H1 (cell line): ENCODE results near the gene RDH12. TPM values are rescaled to one million over a fixed set of nuclear protein-coding genes. Genes with fewer than 3 reads are reported as not detected.

Experiments
- CTCF ChIA-PET: fragments of 300-600 bp; sonication (Branson Sonifier 250); formaldehyde crosslinking; loops from one replicate; lab custom pipeline; 2021; ENCODE audit not compliant: partially characterized antibody; lab: Charles Lee
- POLR2A ChIA-PET: fragments of 300-600 bp; sonication (Branson Sonifier 250); formaldehyde crosslinking; loops from one replicate; lab custom pipeline; 2021; ENCODE audit warnings: inconsistent platforms; ENCODE audit not compliant: partially characterized antibody; lab: Charles Lee
- DNase-seq, 2 experiments: peaks; one replicate each; pipeline versions ENCODE4 v3.0.0 to v3.0.0-alpha.2; 2010 to 2022; ENCODE audit warnings: low spot score in 2 of 2, low read depth in 1 of 2, mixed read lengths in 1 of 2
- FAIRE-seq: peaks from 2 replicates; lab custom pipeline; 2011; peaks lifted over from hg19 to GRCh38; lab: Jason Lieb, UNC
- H2AFZ ChIP-seq: 2 replicates; pipeline ENCODE4 v1.8.1; 2012; ENCODE audit warnings: low read length, inconsistent platforms
- H2AK5ac ChIP-seq: 2 replicates; pipeline ENCODE4 v1.6.1; 2013; ENCODE audit warnings: low read depth, low read length
- H2BK120ac ChIP-seq: replicated peaks from 2 replicates; pipeline ENCODE3; 2013; ENCODE audit warnings: low read depth, low read length, inconsistent platforms
- H2BK12ac ChIP-seq: 2 replicates; pipeline ENCODE4 v1.6.1; 2013; ENCODE audit warnings: low read depth, low read length
- H2BK15ac ChIP-seq: 2 replicates; pipeline ENCODE4 v1.6.1; 2013; ENCODE audit warnings: low read length
- H2BK20ac ChIP-seq: 2 replicates; pipeline ENCODE4 v1.6.1; 2013; ENCODE audit warnings: low read length
- H2BK5ac ChIP-seq: 2 replicates; pipeline ENCODE4 v1.6.1; 2013; ENCODE audit warnings: low read depth, low read length
- H3K14ac ChIP-seq: 2 replicates; pipeline ENCODE4 v1.6.1; 2013; ENCODE audit warnings: inconsistent platforms; ENCODE audit not compliant: insufficient read length
- H3K18ac ChIP-seq: 2 replicates; pipeline ENCODE4 v1.6.1; 2013; ENCODE audit warnings: low read length; ENCODE audit errors: extremely low read depth
- H3K23ac ChIP-seq: 2 replicates; pipeline ENCODE4 v1.6.1; 2013; ENCODE audit warnings: inconsistent platforms; ENCODE audit not compliant: insufficient read length
- H3K23me2 ChIP-seq: 2 replicates; pipeline ENCODE4 v1.6.1; 2013; ENCODE audit warnings: low read depth, low read length
- H3K27ac ChIP-seq: 2 replicates; pipeline ENCODE4 v1.6.1; 2011; ENCODE audit warnings: low read depth, low read length, inconsistent platforms
- H3K27me3 ChIP-seq, 4 experiments: replicated peaks in 1 of 4; 1 replicate in 1 of 4; 2 replicates in 3 of 4; pipeline versions ENCODE4 v1.6.1 to v1.8.1; 2011 to 2013; ENCODE audit warnings: low read length in 3 of 4, mild to moderate bottlenecking in 3 of 4, inconsistent platforms in 2 of 4, mixed read lengths in 2 of 4, moderate library complexity in 1 of 4; ENCODE audit not compliant: control insufficient read depth in 3 of 4, insufficient read depth in 3 of 4; ENCODE audit errors: extremely low read depth in 1 of 4
- H3K36me3 ChIP-seq, 4 experiments: 2 replicates each; pipeline versions ENCODE4 v1.6.1 to v1.8.1; 2011 to 2013; ENCODE audit warnings: mild to moderate bottlenecking in 4 of 4, low read length in 3 of 4, moderate library complexity in 2 of 4, control low read depth in 1 of 4, inconsistent platforms in 1 of 4; ENCODE audit not compliant: insufficient read depth in 4 of 4, control insufficient read depth in 2 of 4
- H3K4ac ChIP-seq: replicated peaks from 2 replicates; pipeline ENCODE3; 2013; ENCODE audit warnings: low read length, low read depth, mixed read lengths, inconsistent platforms; ENCODE audit not compliant: insufficient read length
- H3K4me1 ChIP-seq, 4 experiments: replicated peaks in 1 of 4; 1 replicate in 1 of 4; 2 replicates in 3 of 4; pipeline versions ENCODE4 v1.6.1 to v1.8.1; 2011 to 2013; ENCODE audit warnings: low read length in 3 of 4, inconsistent platforms in 2 of 4, mixed read lengths in 1 of 4; ENCODE audit not compliant: insufficient read depth in 4 of 4, control insufficient read depth in 3 of 4
- H3K4me2 ChIP-seq, 2 experiments: 2 replicates each; pipeline versions ENCODE4 v1.6.1 to v1.8.1; 2011 to 2013; ENCODE audit warnings: low read depth in 2 of 2, low read length in 2 of 2, control low read depth in 1 of 2, inconsistent platforms in 1 of 2, mild to moderate bottlenecking in 1 of 2; ENCODE audit not compliant: insufficient read depth in 1 of 2
- H3K4me3 ChIP-seq, 4 experiments: fragments of 200-600, 300-600 bp in 1 of 4; sonication (generic), shearing (Covaris generic), sonication (Bioruptor Twin) in 1 of 4; 2 replicates each; pipeline versions ENCODE4 v1.5.1 to v1.8.1; 2011 to 2016; ENCODE audit warnings: low read length in 4 of 4, low read depth in 3 of 4, control low read depth in 2 of 4, inconsistent platforms in 2 of 4, mild to moderate bottlenecking in 2 of 4, mixed read lengths in 1 of 4, moderate library complexity in 1 of 4; ENCODE audit not compliant: insufficient read depth in 2 of 4; ENCODE audit errors: extremely low read depth in 1 of 4
- H3K56ac ChIP-seq: replicated peaks from 2 replicates; pipeline ENCODE3; 2013; ENCODE audit warnings: low read depth, mild to moderate bottlenecking, mixed read lengths, low read length, inconsistent platforms; ENCODE audit not compliant: insufficient read length
- H3K79me1 ChIP-seq: 2 replicates; pipeline ENCODE4 v1.6.1; 2013; ENCODE audit warnings: low read depth, low read length, control low read depth
- H3K79me2 ChIP-seq, 2 experiments: 2 replicates each; pipeline versions ENCODE4 v1.6.1 to v1.8.1; 2012 to 2013; ENCODE audit warnings: low read length in 2 of 2, mild to moderate bottlenecking in 2 of 2, inconsistent platforms in 1 of 2; ENCODE audit not compliant: insufficient read depth in 2 of 2, control insufficient read depth in 1 of 2
- H3K9ac ChIP-seq, 4 experiments: replicated peaks in 1 of 4; 1 replicate in 1 of 4; 2 replicates in 3 of 4; pipeline versions ENCODE4 v1.6.1 to v1.8.1; 2011 to 2013; ENCODE audit warnings: low read depth in 3 of 4, low read length in 3 of 4, control low read depth in 2 of 4, mild to moderate bottlenecking in 2 of 4, moderate library complexity in 2 of 4, inconsistent platforms in 1 of 4; ENCODE audit errors: extremely low read depth in 1 of 4
- H3K9me3 ChIP-seq, 2 experiments: 2 replicates each; pipeline versions ENCODE4 v1.6.1 to v1.8.1; 2012 to 2013; ENCODE audit warnings: mild to moderate bottlenecking in 2 of 2, moderate library complexity in 2 of 2, control low read depth in 1 of 2, inconsistent platforms in 1 of 2, low read depth in 1 of 2, low read length in 1 of 2, mixed read lengths in 1 of 2; ENCODE audit not compliant: insufficient read depth in 2 of 2
- H4K20me1 ChIP-seq, 2 experiments: replicated peaks in 1 of 2; 2 replicates each; pipeline versions ENCODE3 to v1.8.1; 2011 to 2013; ENCODE audit warnings: inconsistent platforms in 2 of 2, low read length in 2 of 2, mild to moderate bottlenecking in 1 of 2; ENCODE audit not compliant: insufficient read depth in 2 of 2, control insufficient read depth in 1 of 2
- H4K5ac ChIP-seq: 2 replicates; pipeline ENCODE4 v1.6.1; 2013; ENCODE audit warnings: low read length, low read depth, mixed read lengths, inconsistent platforms; ENCODE audit not compliant: insufficient read length
- H4K8ac ChIP-seq: 2 replicates; pipeline ENCODE4 v1.8.0; 2013; ENCODE audit warnings: mild to moderate bottlenecking, moderate library complexity, low read length, inconsistent platforms; ENCODE audit not compliant: insufficient read depth; ENCODE audit errors: extremely low read depth
- H4K91ac ChIP-seq: replicated peaks from 2 replicates; pipeline ENCODE3; 2013; ENCODE audit warnings: low read length, mixed read lengths, inconsistent platforms; ENCODE audit not compliant: insufficient read length
- E2F6 ChIP-seq: IDR thresholded peaks from 2 replicates; pipeline ENCODE4 v1.6.1; 2012; ENCODE audit warnings: inconsistent platforms
- FOSL1 ChIP-seq: IDR thresholded peaks from 2 replicates; pipeline ENCODE4 v1.6.1; 2011; ENCODE audit warnings: mild to moderate bottlenecking, low read depth, low read length, moderate library complexity; ENCODE audit not compliant: insufficient read depth
- SP2 ChIP-seq: IDR thresholded peaks from 2 replicates; pipeline ENCODE4 v1.6.1; 2012; ENCODE audit warnings: mild to moderate bottlenecking, low read length, inconsistent platforms
- WGBS, 2 experiments: shearing (Covaris generic) in 1 of 2; methylation state at CpG; one replicate each; pipeline versions ENCODE4 v1.1.6 to v1.1.7; 2013 to 2015; ENCODE audit warnings: low lambda C conversion rate in 2 of 2, mixed read lengths in 2 of 2, inconsistent platforms in 1 of 2, low coverage in 1 of 2, missing lambda C conversion rate in 1 of 2; ENCODE audit not compliant: insufficient replicate concordance in 2 of 2, insufficient coverage in 1 of 2, insufficient read length in 1 of 2; ENCODE audit errors: extremely low coverage in 1 of 2, missing lambda C conversion rate in 1 of 2; 5-methylcytosine and 5-hydroxymethylcytosine counted together
- polyA plus RNA-seq, 7 experiments: library from polyadenylated mRNA; depleted of rRNA in 3 of 7; stranded (reverse) in 5 of 7; unstranded in 2 of 7; fragments of >200 nt in 5 of 7; fragments of 200-250 nt in 2 of 7; gene quantifications; 1 replicate in 5 of 7; 2 replicates in 1 of 7; 4 replicates in 1 of 7; pipeline versions ENCODE4 v1.2.1 to v1.2.3, GENCODE V29; 2011 to 2013; ENCODE audit warnings: missing spikeins in 2 of 7, mixed read lengths in 2 of 7
- total RNA-seq: library from RNA; stranded (reverse); fragmentation: NEBNext Ultra II Directional; extraction: Animal tissue kit (Norgen Biotek cat#: 25700); gene quantifications from 2 replicates; pipeline ENCODE4 v1.2.1, GENCODE V29; 2021

Gene RDH12
- total and polyA plus RNA-seq, 2 of the 8 experiments (the other 6 are each of a cell fraction or from before 2014, with no cell fraction given) = 1.2 to 1.5 TPM

- Histone ChIP-seq H3K79me2 (no peaks in the 10 kb centered on the region), H3K36me3 (peaks cover 21 to 76% (median 53%) of the 10 kb centered on the region in 4 experiments), H3K9ac (no peak overlapping the region), H3K9me3 (no peaks in the 10 kb centered on the region), H2BK120ac (no peak overlapping the region), H3K4ac (no peak overlapping the region), H3K4me2 (no peak overlapping the region), H4K20me1 (no peaks in the 10 kb centered on the region), H3K14ac (no peak overlapping the region), H4K8ac (no peak overlapping the region), H2AFZ (no peak overlapping the region), H3K27ac (no peak overlapping the region), H3K4me1 (no peaks in the 10 kb centered on the region), H2BK20ac (no peak overlapping the region), H3K23ac (no peak overlapping the region), H2BK12ac (no peak overlapping the region), H4K91ac (no peak overlapping the region), H3K79me1 (no peaks in the 10 kb centered on the region), H4K5ac (no peak overlapping the region), H2BK5ac (no peak overlapping the region), H3K4me3 (no peak overlapping the region), H2AK5ac (no peak overlapping the region), H2BK15ac (no peak overlapping the region), H3K56ac (no peak overlapping the region), H3K23me2 (no peaks in the 10 kb centered on the region), H3K27me3 (no peaks in the 10 kb centered on the region), H3K18ac (no peak overlapping the region)
- WGBS, 2 experiments = 75% methylated on average over 2 of the region's 2 CpGs; no CpG with 5 or more reads in 1 of the 2 experiments
- DNase-seq (no peak), FAIRE-seq (no peak)
- TF ChIP-seq FOSL1 (no peak), E2F6 (no peak), SP2 (no peak)
- ChIA-PET CTCF (no interaction called here), POLR2A (interaction anchor here (1.3 to 2.1 kb wide), 2 partner anchors 13 to 18 kb away, joined by 3 to 4 read pairs; no protein-coding TSS in a partner anchor)
Observed at GRCh38 chr14:67768219-67768618, 66.5 kb downstream of the RDH12 start.
